ENCODE measurements around the gene VGLL3.

VGLL3 gene

GRCh38 chr3:86969500-86970189 is 21.3 kb downstream of the VGLL3 start:
- H3K4me3 ChIP-seq (ENCODE audit: control insufficient read depth, low read depth, low read length), result no peak overlapping the region
- TF ChIP-seq CTCF (IDR thresholded peaks at IDR 0.05; ENCODE audit: control insufficient read depth, insufficient read depth, low read depth, low read length, missing control alignments), result peak; percentile 65
- DNase-seq (ENCODE audit: low read depth), result no peak

GRCh38 chr3:86968244-86968932 is 22.6 kb downstream of the VGLL3 start:
- no peak for TF ChIP-seq CTCF (IDR thresholded peaks at IDR 0.05; ENCODE audit: control insufficient read depth, insufficient read depth, low read depth, low read length, missing control alignments)
- no peak for DNase-seq (ENCODE audit: low read depth)
- H3K4me3 ChIP-seq (ENCODE audit: control insufficient read depth, low read depth, low read length), result no peak overlapping the region

- H3K4me3 ChIP-seq (ENCODE audit: control insufficient read depth, low read depth, low read length), result no peak overlapping the region
- DNase-seq (ENCODE audit: low read depth), result no peak
- TF ChIP-seq CTCF (IDR thresholded peaks at IDR 0.05; ENCODE audit: control insufficient read depth, insufficient read depth, low read depth, low read length, missing control alignments), result no peak
These were observed 23.9 kb downstream of the VGLL3 start for GRCh38 chr3:86967062-86967461.

GRCh38 chr3:86965166-86965565 is 25.8 kb downstream of the VGLL3 start:
- no peak for DNase-seq (ENCODE audit: low read depth)
- TF ChIP-seq CTCF (IDR thresholded peaks at IDR 0.05; ENCODE audit: control insufficient read depth, insufficient read depth, low read depth, low read length, missing control alignments), result no peak
- H3K4me3 ChIP-seq (ENCODE audit: control insufficient read depth, low read depth, low read length), result no peak overlapping the region

DNA sequence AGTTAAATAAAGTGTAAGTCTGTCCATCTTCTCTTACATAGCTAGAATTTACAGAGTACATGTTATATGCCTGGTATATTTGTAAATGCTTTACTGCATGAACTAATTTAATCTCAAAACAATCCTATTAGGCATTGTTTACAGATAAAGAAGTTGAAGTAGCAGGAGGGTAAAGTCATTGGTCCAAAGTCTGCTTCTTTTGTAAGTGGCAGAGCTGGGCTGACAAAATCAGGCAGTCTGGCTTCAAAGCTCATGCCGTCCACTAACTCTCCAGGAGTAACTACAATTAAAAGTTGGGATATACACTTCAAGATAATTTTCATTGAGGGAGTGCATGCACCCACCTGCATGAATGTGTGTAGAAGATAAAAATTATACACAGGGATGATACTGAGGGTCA is 27.3 kb downstream of the VGLL3 start:
- H3K4me3 ChIP-seq (ENCODE audit: control insufficient read depth, low read depth, low read length), result no peak overlapping the region
- no peak for DNase-seq (ENCODE audit: low read depth)
- TF ChIP-seq CTCF (IDR thresholded peaks at IDR 0.05; ENCODE audit: control insufficient read depth, insufficient read depth, low read depth, low read length, missing control alignments), result no peak

GRCh38 chr3:86961297-86961696 is 29.7 kb downstream of the VGLL3 start:
- DNase-seq (ENCODE audit: low read depth), result no peak
- TF ChIP-seq CTCF (IDR thresholded peaks at IDR 0.05; ENCODE audit: control insufficient read depth, insufficient read depth, low read depth, low read length, missing control alignments), result no peak
- no peak overlapping the region for H3K4me3 ChIP-seq (ENCODE audit: control insufficient read depth, low read depth, low read length)

Data from AG09309 (cell line).